ENCODE results near the gene GPR37.

GPR37 gene

DNA sequence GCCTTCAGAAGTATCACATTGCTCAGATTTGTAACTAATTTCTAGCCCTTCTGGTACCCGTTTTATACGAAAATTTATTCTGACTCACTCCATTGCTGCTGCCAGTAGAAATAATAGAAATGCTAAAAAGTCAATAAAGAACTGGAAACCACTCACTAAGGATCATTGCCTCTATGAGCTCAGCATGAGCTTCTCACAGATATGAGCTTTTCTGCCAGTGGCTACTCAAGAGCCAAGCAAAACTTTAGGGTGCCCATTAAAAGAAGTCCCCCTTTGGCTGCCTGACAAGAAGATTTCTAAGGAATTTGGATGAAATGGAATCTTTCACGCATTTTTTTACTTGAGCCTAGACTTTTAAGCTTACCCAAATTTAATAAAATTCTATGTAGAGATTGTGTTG, 52.5 kb downstream of the GPR37 start:
- Histone ChIP-seq H3K36me3 (ENCODE audit: control insufficient read depth in 5 of 5, insufficient read depth in 5 of 5, low read length in 5 of 5) (no peaks in the 10 kb centered on the region), H3K27me3 (ENCODE audit: control insufficient read depth in 5 of 5, insufficient read depth in 4 of 5, low read length in 5 of 5) (no peaks in the 10 kb centered on the region), H3K4me1 (ENCODE audit: control insufficient read depth in 5 of 5, insufficient read depth in 5 of 5, low read length in 5 of 5) (no peaks in the 10 kb centered on the region), H3K9ac (ENCODE audit: low read length in 5 of 5) (no peak overlapping the region), H3K27ac (ENCODE audit: low read depth, low read length) (no peak overlapping the region), H3K4me3 (ENCODE audit: low read depth in 1 of 5, low read length in 5 of 5) (no peak overlapping the region), H3K9me3 (ENCODE audit: control insufficient read depth in 5 of 5, low read length in 5 of 5) (peaks cover 0 to 20% (median 8%) of the 10 kb centered on the region in 5 donors)

DNA sequence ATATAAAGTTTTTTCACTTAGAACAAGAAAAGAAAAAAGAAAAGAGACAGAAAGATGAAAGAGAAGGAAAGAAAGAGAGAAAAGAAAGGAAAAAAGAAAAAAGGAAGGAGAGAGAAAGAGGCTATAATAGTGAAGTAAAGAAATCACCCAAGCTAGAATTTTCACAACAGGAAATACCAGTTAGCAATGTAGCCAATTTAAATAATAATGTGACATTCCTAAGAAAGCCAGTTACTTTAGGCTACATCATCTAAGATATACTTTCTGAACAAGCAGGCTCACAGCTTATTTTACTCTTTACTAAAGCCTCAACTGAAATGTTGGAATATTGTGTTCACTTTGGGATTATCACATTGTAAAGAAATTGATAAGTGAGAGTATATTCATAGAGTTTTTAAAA, 53.6 kb downstream of the GPR37 start:
- H3K4me1 ChIP-seq (ENCODE audit: control insufficient read depth in 5 of 5, insufficient read depth in 5 of 5, low read length in 5 of 5), result no peaks in the 10 kb centered on the region
- no peak overlapping the region for H3K9ac ChIP-seq (ENCODE audit: low read length in 5 of 5)
- no peaks in the 10 kb centered on the region for H3K36me3 ChIP-seq (ENCODE audit: control insufficient read depth in 5 of 5, insufficient read depth in 5 of 5, low read length in 5 of 5)
- peaks cover 0 to 27% (median 7%) of the 10 kb centered on the region in 5 donors for H3K9me3 ChIP-seq (ENCODE audit: control insufficient read depth in 5 of 5, low read length in 5 of 5)
- no peak overlapping the region for H3K4me3 ChIP-seq (ENCODE audit: low read depth in 1 of 5, low read length in 5 of 5)
- no peaks in the 10 kb centered on the region for H3K27me3 ChIP-seq (ENCODE audit: control insufficient read depth in 5 of 5, insufficient read depth in 4 of 5, low read length in 5 of 5)
- H3K27ac ChIP-seq (ENCODE audit: low read depth, low read length), result no peak overlapping the region

DNA sequence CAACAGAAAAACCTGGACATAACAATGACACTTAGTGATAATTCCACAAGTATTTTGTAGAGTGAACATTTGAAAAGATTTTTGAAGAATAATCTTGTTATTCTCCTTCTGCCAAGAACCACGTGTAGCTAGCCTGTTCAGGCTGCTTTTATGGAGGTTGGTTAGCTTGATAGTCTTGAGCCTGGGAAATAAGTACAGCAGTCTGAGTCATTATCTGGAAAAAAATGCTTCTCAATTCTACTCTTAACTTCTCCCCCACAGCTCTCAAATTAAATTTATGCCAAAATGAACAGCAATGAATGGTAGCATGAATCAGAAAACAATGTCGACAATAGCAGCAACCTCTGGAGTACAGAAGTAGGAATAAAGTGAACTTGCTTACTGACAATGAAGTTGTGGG, 63.2 kb downstream of the GPR37 start:
- Histone ChIP-seq H3K9ac (ENCODE audit: low read length in 5 of 5) (no peak overlapping the region), H3K4me3 (ENCODE audit: low read depth in 1 of 5, low read length in 5 of 5) (no peak overlapping the region), H3K9me3 (ENCODE audit: control insufficient read depth in 5 of 5, low read length in 5 of 5) (peaks cover 0 to 4% (median 0%) of the 10 kb centered on the region in 5 donors), H3K27ac (ENCODE audit: low read depth, low read length) (no peak overlapping the region), H3K27me3 (ENCODE audit: control insufficient read depth in 5 of 5, insufficient read depth in 4 of 5, low read length in 5 of 5) (no peaks in the 10 kb centered on the region), H3K4me1 (ENCODE audit: control insufficient read depth in 5 of 5, insufficient read depth in 5 of 5, low read length in 5 of 5) (peaks cover 0 to 3% (median 0%) of the 10 kb centered on the region in 5 donors), H3K36me3 (ENCODE audit: control insufficient read depth in 5 of 5, insufficient read depth in 5 of 5, low read length in 5 of 5) (no peaks in the 10 kb centered on the region)

DNA sequence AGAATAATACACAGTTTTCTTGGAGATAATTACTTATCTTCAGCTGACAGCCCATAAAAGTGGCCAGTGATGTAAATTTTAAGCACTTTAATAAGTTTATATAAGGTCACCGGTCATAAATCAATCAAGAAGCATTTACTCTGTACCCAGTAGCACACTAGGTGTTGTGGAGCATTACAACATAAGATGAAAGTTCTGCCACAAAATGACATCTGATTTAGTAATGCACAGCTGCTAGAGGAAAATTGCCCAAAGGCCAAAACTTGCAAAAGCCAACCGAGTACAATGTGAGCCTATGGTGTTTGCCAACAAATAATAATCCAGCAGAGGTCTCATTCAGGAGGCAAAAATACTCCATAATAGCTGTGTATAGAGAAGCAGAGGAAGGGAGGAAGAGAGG, 63.6 kb downstream of the GPR37 start:
- peaks cover 0 to 3% (median 0%) of the 10 kb centered on the region in 5 donors for H3K4me1 ChIP-seq (ENCODE audit: control insufficient read depth in 5 of 5, insufficient read depth in 5 of 5, low read length in 5 of 5)
- H3K9ac ChIP-seq (ENCODE audit: low read length in 5 of 5), result no peak overlapping the region
- H3K27ac ChIP-seq (ENCODE audit: low read depth, low read length), result no peak overlapping the region
- H3K36me3 ChIP-seq (ENCODE audit: control insufficient read depth in 5 of 5, insufficient read depth in 5 of 5, low read length in 5 of 5), result no peaks in the 10 kb centered on the region
- H3K9me3 ChIP-seq (ENCODE audit: control insufficient read depth in 5 of 5, low read length in 5 of 5), result no peaks in the 10 kb centered on the region
- H3K4me3 ChIP-seq (ENCODE audit: low read depth in 1 of 5, low read length in 5 of 5), result no peak overlapping the region
- H3K27me3 ChIP-seq (ENCODE audit: control insufficient read depth in 5 of 5, insufficient read depth in 4 of 5, low read length in 5 of 5), result no peaks in the 10 kb centered on the region

DNA sequence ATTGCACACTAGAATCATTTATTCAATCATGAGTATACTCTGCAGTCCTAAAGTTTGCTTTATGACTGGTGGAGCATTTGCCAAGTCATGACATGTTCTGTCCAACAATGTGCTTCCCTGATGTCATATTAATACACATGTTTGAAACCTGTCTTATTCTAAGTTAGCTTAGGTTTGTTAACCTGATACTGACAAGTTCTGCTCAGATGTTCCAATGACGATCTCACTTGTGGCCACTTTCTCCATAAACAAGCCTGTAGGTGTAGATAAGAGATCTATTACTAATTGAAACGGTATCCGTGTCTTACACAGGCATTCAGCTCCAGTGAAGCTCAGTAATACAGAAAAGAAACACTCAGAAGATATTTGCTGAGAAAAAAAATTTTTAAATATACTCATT, 64.9 kb downstream of the GPR37 start:
- Histone ChIP-seq H3K9me3 (ENCODE audit: control insufficient read depth in 5 of 5, low read length in 5 of 5) (no peaks in the 10 kb centered on the region), H3K36me3 (ENCODE audit: control insufficient read depth in 5 of 5, insufficient read depth in 5 of 5, low read length in 5 of 5) (no peaks in the 10 kb centered on the region), H3K27ac (ENCODE audit: low read depth, low read length) (no peak overlapping the region), H3K4me1 (ENCODE audit: control insufficient read depth in 5 of 5, insufficient read depth in 5 of 5, low read length in 5 of 5) (peaks cover 0 to 3% (median 0%) of the 10 kb centered on the region in 5 donors), H3K4me3 (ENCODE audit: low read depth in 1 of 5, low read length in 5 of 5) (no peak overlapping the region), H3K9ac (ENCODE audit: low read length in 5 of 5) (no peak overlapping the region), H3K27me3 (ENCODE audit: control insufficient read depth in 5 of 5, insufficient read depth in 4 of 5, low read length in 5 of 5) (no peaks in the 10 kb centered on the region)

DNA sequence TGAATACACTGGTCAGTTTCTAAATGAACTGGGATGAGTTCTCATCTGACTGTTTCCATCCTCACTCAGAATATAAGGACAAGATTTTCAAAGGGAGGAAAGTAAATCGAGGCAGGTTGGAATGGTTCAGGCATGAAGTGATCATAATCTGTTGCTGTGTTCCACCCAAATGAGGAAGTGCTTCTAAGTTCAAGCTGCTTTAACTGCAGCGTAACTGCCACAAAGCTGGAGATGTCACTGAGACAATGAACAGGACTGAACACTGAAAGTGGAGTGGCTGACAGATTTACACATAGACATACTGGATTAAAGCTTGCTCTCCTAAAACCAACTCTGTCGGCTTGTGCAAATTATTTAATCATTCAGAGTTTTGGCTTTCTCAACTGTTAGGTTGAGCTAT, 66.6 kb downstream of the GPR37 start:
- no peak overlapping the region for H3K4me3 ChIP-seq (ENCODE audit: low read depth in 1 of 5, low read length in 5 of 5)
- no peaks in the 10 kb centered on the region for H3K9me3 ChIP-seq (ENCODE audit: control insufficient read depth in 5 of 5, low read length in 5 of 5)
- H3K9ac ChIP-seq (ENCODE audit: low read length in 5 of 5), result no peak overlapping the region
- peaks cover 0 to 3% (median 0%) of the 10 kb centered on the region in 5 donors for H3K4me1 ChIP-seq (ENCODE audit: control insufficient read depth in 5 of 5, insufficient read depth in 5 of 5, low read length in 5 of 5)
- H3K27me3 ChIP-seq (ENCODE audit: control insufficient read depth in 5 of 5, insufficient read depth in 4 of 5, low read length in 5 of 5), result no peaks in the 10 kb centered on the region
- no peak overlapping the region for H3K27ac ChIP-seq (ENCODE audit: low read depth, low read length)
- H3K36me3 ChIP-seq (ENCODE audit: control insufficient read depth in 5 of 5, insufficient read depth in 5 of 5, low read length in 5 of 5), result no peaks in the 10 kb centered on the region

DNA sequence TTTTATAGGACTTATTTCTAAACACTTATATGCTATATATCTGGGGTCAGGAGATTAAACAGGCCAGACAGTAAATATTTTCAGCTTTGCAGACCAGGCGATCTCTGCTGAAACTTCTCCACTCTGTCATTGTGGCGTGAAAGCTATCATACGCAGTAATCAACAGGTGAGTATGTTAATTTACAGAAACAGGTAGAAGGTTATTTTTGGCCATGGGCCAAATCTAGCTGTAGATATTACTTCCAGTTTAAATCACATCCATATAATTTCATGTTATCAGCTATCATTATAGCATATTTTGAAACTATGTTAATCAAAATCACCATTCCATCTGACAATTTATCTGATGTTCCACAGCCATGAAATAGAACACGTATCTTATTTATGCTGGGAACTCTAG, 67.8 kb downstream of the GPR37 start:
- Histone ChIP-seq H3K9ac (ENCODE audit: low read length in 5 of 5) (no peak overlapping the region), H3K27me3 (ENCODE audit: control insufficient read depth in 5 of 5, insufficient read depth in 4 of 5, low read length in 5 of 5) (no peaks in the 10 kb centered on the region), H3K4me1 (ENCODE audit: control insufficient read depth in 5 of 5, insufficient read depth in 5 of 5, low read length in 5 of 5) (peaks cover 0 to 9% (median 0%) of the 10 kb centered on the region in 5 donors), H3K27ac (ENCODE audit: low read depth, low read length) (no peak overlapping the region), H3K4me3 (ENCODE audit: low read depth in 1 of 5, low read length in 5 of 5) (no peak overlapping the region), H3K9me3 (ENCODE audit: control insufficient read depth in 5 of 5, low read length in 5 of 5) (no peaks in the 10 kb centered on the region), H3K36me3 (ENCODE audit: control insufficient read depth in 5 of 5, insufficient read depth in 5 of 5, low read length in 5 of 5) (no peaks in the 10 kb centered on the region)

All from subcutaneous abdominal adipose tissue (tissue), 5 donors.